Measurements from ENCODE around the gene STK32B. TPM values are rescaled to one million over a fixed set of nuclear protein-coding genes. Genes with fewer than 3 reads are reported as not detected.

Gene STK32B
- total RNA-seq, 1 experiment from 2014 or later = 15.1 TPM

GRCh38 chr4:5379895-5380294, 328.6 kb downstream of the STK32B start:
- Histone ChIP-seq H3K27ac (ENCODE audit: low read depth, low read length, poor library complexity, severe bottlenecking) (no peak overlapping the region), H3K27me3 (replicated peaks; ENCODE audit: insufficient read depth, low read depth, low read length, poor library complexity) (no peaks in the 10 kb centered on the region), H3K9me3 (ENCODE audit: low read depth, low read length, poor library complexity, severe bottlenecking) (peaks cover 4% of the 10 kb centered on the region), H3K4me3 (ENCODE audit: low read depth, low read length, poor library complexity, severe bottlenecking) (no peak overlapping the region), H3K36me3 (ENCODE audit: insufficient read depth, low read length, poor library complexity, severe bottlenecking) (no peaks in the 10 kb centered on the region), H3K4me1 (ENCODE audit: insufficient read depth, low read length, poor library complexity, severe bottlenecking) (no peaks in the 10 kb centered on the region)
- intact Hi-C loops (cut with micrococcal nuclease; ENCODE audit: unreplicated experiment) = loop anchor here (10.0 kb wide), 1 partner anchor 385 kb away; no protein-coding TSS in a partner anchor
- CTCF ChIA-PET = no interaction called here
- POLR2A ChIA-PET (ENCODE audit: low non-redundant PET) = no interaction called here
- no peak for TF ChIP-seq EZH2 (IDR thresholded peaks at IDR 0.05; ENCODE audit: borderline replicate concordance, low read depth, low read length, poor library complexity, severe bottlenecking)
- TF ChIP-seq CTCF (conservative IDR thresholded peaks at IDR 0.05; ENCODE audit: low read depth, low read length) = no peak
- DNase-seq (ENCODE audit: low spot score) = no peak
- no TSS peak for BruUV-seq (replicated peaks)

GRCh38 chr4:5381961-5382441, 330.7 kb downstream of the STK32B start:
- Histone ChIP-seq H3K36me3 (ENCODE audit: insufficient read depth, low read length, poor library complexity, severe bottlenecking) (no peaks in the 10 kb centered on the region), H3K4me1 (ENCODE audit: insufficient read depth, low read length, poor library complexity, severe bottlenecking) (no peaks in the 10 kb centered on the region), H3K9me3 (ENCODE audit: low read depth, low read length, poor library complexity, severe bottlenecking) (peaks cover 4% of the 10 kb centered on the region), H3K27ac (ENCODE audit: low read depth, low read length, poor library complexity, severe bottlenecking) (no peak overlapping the region), H3K27me3 (replicated peaks; ENCODE audit: insufficient read depth, low read depth, low read length, poor library complexity) (no peaks in the 10 kb centered on the region), H3K4me3 (ENCODE audit: low read depth, low read length, poor library complexity, severe bottlenecking) (no peak overlapping the region)
- ChIA-PET CTCF (interaction anchor here (0.5 kb wide), 1 partner anchor 159 kb away, joined by 3 read pairs; no protein-coding TSS in a partner anchor), POLR2A (ENCODE audit: low non-redundant PET) (no interaction called here)
- no TSS peak for BruUV-seq (replicated peaks)
- intact Hi-C loops (cut with micrococcal nuclease; ENCODE audit: unreplicated experiment) = no loop called here
- TF ChIP-seq CTCF (conservative IDR thresholded peaks at IDR 0.05; ENCODE audit: low read depth, low read length) (no peak), EZH2 (IDR thresholded peaks at IDR 0.05; ENCODE audit: borderline replicate concordance, low read depth, low read length, poor library complexity, severe bottlenecking) (no peak)
- DNase-seq (ENCODE audit: low spot score) = no peak

- no peak overlapping the region for H3K4me3 ChIP-seq (ENCODE audit: low read depth, low read length, poor library complexity, severe bottlenecking)
- H3K4me1 ChIP-seq (ENCODE audit: insufficient read depth, low read length, poor library complexity, severe bottlenecking) = no peaks in the 10 kb centered on the region
- H3K36me3 ChIP-seq (ENCODE audit: insufficient read depth, low read length, poor library complexity, severe bottlenecking) = no peaks in the 10 kb centered on the region
- no peak overlapping the region for H3K27ac ChIP-seq (ENCODE audit: low read depth, low read length, poor library complexity, severe bottlenecking)
- TF ChIP-seq CTCF (conservative IDR thresholded peaks at IDR 0.05; ENCODE audit: low read depth, low read length) = no peak
- TF ChIP-seq EZH2 (IDR thresholded peaks at IDR 0.05; ENCODE audit: borderline replicate concordance, low read depth, low read length, poor library complexity, severe bottlenecking) = no peak
- intact Hi-C loops (cut with micrococcal nuclease; ENCODE audit: unreplicated experiment) = no loop called here
- DNase-seq (ENCODE audit: low spot score) = no peak
- no peaks in the 10 kb centered on the region for H3K9me3 ChIP-seq (ENCODE audit: low read depth, low read length, poor library complexity, severe bottlenecking)
- H3K27me3 ChIP-seq (replicated peaks; ENCODE audit: insufficient read depth, low read depth, low read length, poor library complexity) = no peaks in the 10 kb centered on the region
- ChIA-PET POLR2A (ENCODE audit: low non-redundant PET) (no interaction called here), CTCF (no interaction called here)
- BruUV-seq (replicated peaks) = no TSS peak
These were observed 332.1 kb downstream of the STK32B start for GRCh38 chr4:5383191-5383980.

Data from A673 (cell line).